ENCODE results near the gene SPTBN1.
"Not testable (repeated sequence)": the region's sequence is repeated elsewhere in the genome, so short reads cannot be mapped to it uniquely, and the experiment has no call there.

Gene SPTBN1

DNA sequence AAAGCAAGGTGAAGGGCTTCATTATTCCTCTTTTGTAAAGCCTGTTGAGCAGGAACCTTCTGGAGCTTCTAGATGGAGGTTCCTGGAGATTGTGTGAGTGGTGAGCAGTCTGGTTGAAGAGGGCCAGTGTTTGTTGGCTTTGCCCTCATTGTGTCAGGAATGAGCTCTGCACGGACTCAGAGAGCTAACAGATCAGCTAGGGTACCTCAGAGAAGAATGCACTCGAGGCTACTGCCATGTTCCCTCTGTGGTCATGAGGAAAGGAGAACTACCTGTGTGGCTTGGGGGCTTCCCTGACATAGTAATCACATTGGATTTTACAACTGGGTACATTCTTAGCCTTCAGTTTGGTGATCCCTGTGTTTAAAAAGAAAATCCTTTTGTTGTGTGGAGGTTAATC is 46.6 kb downstream of the SPTBN1 start:
- TF ChIP-seq JUND (IDR thresholded peaks at IDR 0.05; ENCODE audit: low read depth), result no peak
- in situ Hi-C loops (cut with HindIII; ENCODE audit: low pct_unique_long_range_greater_than_20kb, low sequenced_read_pairs), result no loop called here
- DNase-seq (ENCODE audit: low read depth in 1 of 2, low spot score in 1 of 2), result no peak

DNA sequence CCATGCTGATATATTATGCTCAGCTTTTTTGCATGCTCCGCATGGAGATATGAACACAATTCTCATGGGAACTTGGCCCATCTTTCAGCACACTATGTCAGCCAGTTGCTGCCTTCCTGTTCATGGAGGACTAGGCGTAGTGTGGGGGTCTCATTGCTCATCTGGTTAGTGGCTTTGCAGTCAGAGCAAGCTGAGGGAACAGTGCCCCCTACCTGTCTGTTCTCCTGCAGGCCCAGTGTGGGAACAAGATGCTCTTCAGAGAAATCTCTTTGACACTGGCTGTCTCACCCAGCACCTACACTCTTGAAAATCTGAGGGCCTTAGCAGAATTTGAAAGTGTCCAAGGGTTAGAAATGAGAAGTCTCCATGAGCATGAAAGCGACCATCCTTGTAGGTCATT is 47.1 kb downstream of the SPTBN1 start:
- no peak for TF ChIP-seq JUND (IDR thresholded peaks at IDR 0.05; ENCODE audit: low read depth)
- peak in 1 of 2 experiments; percentile 3 for DNase-seq (ENCODE audit: low read depth in 1 of 2, low spot score in 1 of 2)
- in situ Hi-C loops (cut with HindIII; ENCODE audit: low pct_unique_long_range_greater_than_20kb, low sequenced_read_pairs), result no loop called here

DNA sequence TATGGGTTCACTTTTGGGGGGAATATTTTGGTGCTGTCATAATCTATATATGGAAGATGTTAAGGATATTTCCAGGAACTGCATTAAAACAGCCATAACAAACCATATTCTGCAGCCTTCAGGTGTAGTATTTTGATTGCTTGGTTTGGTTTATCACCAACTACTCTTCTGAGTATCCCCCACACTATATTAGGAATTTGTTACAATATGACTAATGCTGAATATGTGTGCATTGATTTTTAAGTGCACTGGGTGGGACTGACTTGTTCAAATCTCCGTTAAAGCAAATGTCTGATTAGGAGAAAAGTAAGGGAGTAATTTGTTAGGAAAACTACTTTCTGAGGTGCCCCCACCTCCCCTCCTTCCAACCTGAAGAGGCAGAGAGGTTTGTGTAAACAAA is 47.7 kb downstream of the SPTBN1 start:
- DNase-seq (ENCODE audit: low read depth in 1 of 2, low spot score in 1 of 2), result no peak
- no peak for TF ChIP-seq JUND (IDR thresholded peaks at IDR 0.05; ENCODE audit: low read depth)
- in situ Hi-C loops (cut with HindIII; ENCODE audit: low pct_unique_long_range_greater_than_20kb, low sequenced_read_pairs), result no loop called here

DNA sequence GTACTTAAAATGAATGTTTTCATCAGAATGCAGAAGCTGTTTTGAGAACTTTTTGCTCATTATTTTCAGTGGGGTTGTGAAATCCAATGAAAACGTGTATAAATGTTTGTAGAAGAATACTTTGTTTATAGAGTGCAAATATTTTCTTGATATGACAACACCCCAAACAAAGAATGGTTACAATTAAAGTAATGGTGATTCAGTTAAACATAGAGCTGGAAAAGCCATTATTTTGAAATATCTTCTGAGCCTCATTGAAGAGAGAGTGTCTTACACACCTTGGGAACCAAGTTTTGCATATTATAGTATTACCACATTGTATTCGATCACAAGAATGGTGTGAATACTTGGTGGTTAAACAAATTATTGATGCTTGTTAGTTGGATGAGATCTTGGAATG is 48.7 kb downstream of the SPTBN1 start:
- TF ChIP-seq JUND (IDR thresholded peaks at IDR 0.05; ENCODE audit: low read depth), result no peak
- no peak for DNase-seq (ENCODE audit: low read depth in 1 of 2, low spot score in 1 of 2)
- in situ Hi-C loops (cut with HindIII; ENCODE audit: low pct_unique_long_range_greater_than_20kb, low sequenced_read_pairs), result no loop called here

DNA sequence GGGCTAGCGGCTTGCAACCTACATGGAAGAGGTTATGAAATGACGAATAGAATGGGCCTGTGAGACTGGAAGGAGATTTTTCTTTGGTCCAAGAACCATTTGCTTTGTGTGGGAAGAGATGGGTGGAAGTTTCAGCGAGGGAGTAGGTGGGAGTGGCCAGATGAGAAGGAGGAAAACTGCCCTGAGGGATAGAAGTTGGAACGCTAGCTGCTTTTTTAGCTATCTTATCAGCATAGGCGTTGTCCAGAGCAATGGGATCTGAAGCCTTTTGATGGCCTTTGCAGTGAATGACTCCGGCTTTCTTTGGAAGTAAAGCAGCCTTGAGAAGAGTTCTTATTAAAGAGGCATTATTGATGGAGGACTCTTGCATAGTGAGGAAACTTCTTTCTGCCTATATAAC is 52.4 kb downstream of the SPTBN1 start:
- DNase-seq (ENCODE audit: low read depth in 1 of 2, low spot score in 1 of 2), result no peak
- in situ Hi-C loops (cut with HindIII; ENCODE audit: low pct_unique_long_range_greater_than_20kb, low sequenced_read_pairs), result no loop called here
- TF ChIP-seq JUND (IDR thresholded peaks at IDR 0.05; ENCODE audit: low read depth), result no peak

DNA sequence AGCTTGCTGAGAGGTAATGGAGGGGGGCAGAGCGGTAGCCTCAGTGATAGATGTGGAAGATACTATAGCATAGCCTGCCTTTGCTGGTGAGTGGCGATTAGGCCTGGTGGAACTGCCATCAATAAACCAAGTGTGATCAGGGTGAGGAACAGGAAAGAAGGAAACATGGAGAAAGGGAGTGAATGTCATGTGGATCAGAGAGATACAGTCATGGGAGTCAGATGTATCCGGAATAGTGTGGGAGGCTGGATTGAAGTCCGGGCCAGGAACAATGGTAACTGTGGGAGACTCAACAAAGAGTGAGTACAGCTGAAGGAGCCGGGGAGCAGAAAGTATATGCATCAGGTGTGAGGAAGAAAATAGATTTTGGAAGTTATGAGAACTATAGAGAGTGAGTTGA is 52.9 kb downstream of the SPTBN1 start:
- in situ Hi-C loops (cut with HindIII; ENCODE audit: low pct_unique_long_range_greater_than_20kb, low sequenced_read_pairs); DNase-seq (ENCODE audit: low read depth in 1 of 2, low spot score in 1 of 2): not testable (repeated sequence)

DNA sequence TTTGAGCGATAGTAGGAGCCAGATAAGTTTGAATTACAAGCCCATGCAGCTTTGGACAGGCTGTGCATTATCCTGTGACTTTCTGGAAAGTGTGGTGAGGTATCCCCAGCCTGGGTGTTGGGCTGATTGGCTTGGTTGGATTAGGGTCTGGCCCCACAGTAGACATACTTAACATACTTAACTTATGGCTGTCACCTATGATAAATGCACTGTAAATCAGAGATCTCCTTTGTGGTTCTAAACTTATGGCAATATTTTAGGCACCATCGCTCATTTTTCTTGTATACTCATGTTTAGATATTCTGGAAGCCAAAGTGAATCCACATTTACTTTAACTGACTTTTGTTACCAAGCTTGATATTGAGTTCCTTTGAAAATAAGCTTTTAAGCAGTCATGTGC is 54.8 kb downstream of the SPTBN1 start:
- TF ChIP-seq JUND (IDR thresholded peaks at IDR 0.05; ENCODE audit: low read depth), result no peak
- in situ Hi-C loops (cut with HindIII; ENCODE audit: low pct_unique_long_range_greater_than_20kb, low sequenced_read_pairs), result no loop called here
- no peak for DNase-seq (ENCODE audit: low read depth in 1 of 2, low spot score in 1 of 2)

DNA sequence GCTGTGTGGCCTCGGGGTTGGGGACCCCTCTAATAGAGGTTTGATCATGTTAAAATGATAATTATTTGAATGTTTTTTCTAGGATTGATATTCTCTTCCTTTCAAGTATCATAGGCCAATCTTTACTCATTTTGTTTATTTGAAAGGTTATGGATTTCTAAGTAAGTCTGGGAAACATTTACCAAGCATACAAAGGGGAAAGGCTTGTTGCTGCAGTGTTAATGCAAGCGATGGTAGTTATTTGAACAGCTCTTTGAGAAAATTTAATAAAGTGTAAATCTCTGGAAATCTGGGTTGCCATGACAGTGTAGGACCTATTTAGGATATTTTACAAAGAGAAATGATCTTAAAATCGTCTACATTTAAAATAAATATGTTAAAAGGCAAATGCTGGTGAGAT is 56.1 kb downstream of the SPTBN1 start:
- no peak for DNase-seq (ENCODE audit: low read depth in 1 of 2, low spot score in 1 of 2)
- in situ Hi-C loops (cut with HindIII; ENCODE audit: low pct_unique_long_range_greater_than_20kb, low sequenced_read_pairs), result no loop called here
- TF ChIP-seq JUND (IDR thresholded peaks at IDR 0.05; ENCODE audit: low read depth), result no peak

DNA sequence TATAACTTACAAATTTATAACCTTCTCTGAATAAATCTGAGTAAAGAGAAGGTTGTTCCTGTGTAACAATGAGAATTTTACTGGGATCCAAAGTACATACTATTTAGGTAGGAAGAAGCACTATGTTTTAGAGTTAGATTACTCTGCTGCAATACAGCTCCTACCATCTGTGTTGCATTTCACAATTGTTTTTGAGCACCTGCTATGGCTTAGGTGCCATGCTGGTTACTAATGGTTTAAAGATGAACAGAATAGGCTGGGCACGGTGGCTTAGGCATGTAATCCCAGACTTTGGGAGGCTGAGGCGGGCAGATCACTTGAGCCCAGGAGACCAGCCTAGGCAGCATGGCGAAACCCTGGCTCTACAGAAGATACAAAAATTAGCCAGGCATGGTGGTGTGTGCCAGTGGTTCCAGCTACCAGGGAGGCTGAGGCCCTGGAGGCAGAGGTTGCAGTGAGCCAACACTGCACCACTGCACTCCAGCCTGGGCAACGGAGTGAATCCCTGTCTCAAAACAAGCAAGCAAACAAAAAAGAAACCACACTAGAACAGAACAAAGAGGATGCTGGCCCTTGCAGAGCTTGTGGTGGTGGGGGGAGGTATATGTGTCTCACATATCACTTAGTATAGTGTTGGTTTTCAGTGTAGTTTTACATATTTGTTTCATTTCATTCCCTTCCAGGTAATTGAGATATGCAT is 56.7 kb downstream of the SPTBN1 start:
- no peak for DNase-seq (ENCODE audit: low read depth in 1 of 2, low spot score in 1 of 2)
- no peak for TF ChIP-seq JUND (IDR thresholded peaks at IDR 0.05; ENCODE audit: low read depth)
- in situ Hi-C loops (cut with HindIII; ENCODE audit: low pct_unique_long_range_greater_than_20kb, low sequenced_read_pairs), result no loop called here

DNA sequence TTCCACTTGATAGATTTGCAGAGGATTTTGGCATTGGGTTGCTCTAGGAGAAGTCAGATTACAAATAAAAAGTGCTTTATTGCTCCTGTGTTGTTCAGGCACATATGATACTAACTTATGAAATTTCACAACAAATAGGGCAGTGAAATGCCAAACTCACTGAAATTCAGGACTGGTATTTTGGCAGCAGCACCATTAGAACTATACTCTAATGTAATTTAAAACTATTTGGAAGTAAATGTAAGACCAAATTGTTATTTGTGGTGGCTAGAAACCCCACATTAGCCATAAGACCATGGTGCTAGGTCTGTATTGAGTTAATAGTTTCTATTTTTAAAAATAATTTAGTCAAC is 57.2 kb downstream of the SPTBN1 start:
- in situ Hi-C loops (cut with HindIII; ENCODE audit: low pct_unique_long_range_greater_than_20kb, low sequenced_read_pairs), result no loop called here
- DNase-seq (ENCODE audit: low read depth in 1 of 2, low spot score in 1 of 2), result no peak
- TF ChIP-seq JUND (IDR thresholded peaks at IDR 0.05; ENCODE audit: low read depth), result no peak

DNA sequence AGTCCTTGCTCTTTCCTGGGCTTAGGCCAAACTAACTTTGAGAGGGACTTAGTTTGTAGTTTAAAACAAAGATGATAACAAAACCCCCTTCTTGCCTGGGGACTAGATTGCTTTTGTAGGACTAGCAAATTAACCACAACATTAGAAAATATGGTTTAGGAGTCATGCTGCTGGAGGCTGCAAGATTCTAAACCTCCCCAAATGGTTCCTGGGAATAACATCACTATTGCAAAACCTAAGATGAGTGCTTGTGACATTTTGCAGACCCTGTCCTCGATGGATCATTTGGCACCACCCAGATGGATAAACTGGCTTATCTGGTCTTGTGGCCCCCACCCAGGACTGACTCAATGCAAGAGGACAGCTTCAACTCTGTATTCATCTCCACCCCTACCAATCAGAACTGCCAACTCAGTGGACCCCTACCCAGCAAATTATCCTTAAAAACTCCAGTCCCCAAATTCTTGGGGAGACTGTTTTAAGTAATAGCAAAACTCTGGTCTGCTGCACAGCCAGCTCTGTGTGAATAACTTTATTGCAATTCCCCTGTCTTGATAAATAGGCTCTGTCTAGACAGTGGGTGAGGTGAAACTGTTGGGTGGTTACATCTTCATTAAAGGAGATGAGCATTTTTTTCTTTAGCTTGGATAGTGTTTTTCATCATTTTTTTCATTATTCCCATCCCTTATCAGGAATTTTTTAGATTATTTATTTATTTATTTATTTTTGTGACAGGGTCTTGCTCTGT is 58.9 kb downstream of the SPTBN1 start:
- in situ Hi-C loops (cut with HindIII; ENCODE audit: low pct_unique_long_range_greater_than_20kb, low sequenced_read_pairs), result no loop called here
- no peak for DNase-seq (ENCODE audit: low read depth in 1 of 2, low spot score in 1 of 2)
- TF ChIP-seq JUND (IDR thresholded peaks at IDR 0.05; ENCODE audit: low read depth), result no peak

DNA sequence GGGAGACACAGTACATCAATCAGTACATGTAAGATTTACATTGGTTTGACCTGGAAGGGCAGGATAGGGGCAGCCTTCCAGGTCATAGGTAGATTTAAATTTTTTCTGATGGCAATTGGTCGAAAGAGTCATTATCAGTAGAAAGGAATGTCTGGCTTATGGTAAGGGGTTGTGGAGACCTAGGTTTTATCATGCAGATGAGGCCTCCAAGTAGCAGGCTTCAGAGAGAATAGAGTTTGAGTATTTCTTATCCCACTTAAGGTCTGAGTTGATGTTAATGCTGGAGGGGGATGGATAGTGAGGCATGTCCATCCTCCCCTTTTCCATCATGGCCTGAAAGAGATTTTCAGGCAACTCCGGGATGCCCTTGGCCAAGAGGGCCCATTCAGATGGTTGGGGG is 60.7 kb downstream of the SPTBN1 start:
- TF ChIP-seq JUND (IDR thresholded peaks at IDR 0.05; ENCODE audit: low read depth), result no peak
- DNase-seq (ENCODE audit: low read depth in 1 of 2, low spot score in 1 of 2), result no peak
- in situ Hi-C loops (cut with HindIII; ENCODE audit: low pct_unique_long_range_greater_than_20kb, low sequenced_read_pairs), result no loop called here

DNA sequence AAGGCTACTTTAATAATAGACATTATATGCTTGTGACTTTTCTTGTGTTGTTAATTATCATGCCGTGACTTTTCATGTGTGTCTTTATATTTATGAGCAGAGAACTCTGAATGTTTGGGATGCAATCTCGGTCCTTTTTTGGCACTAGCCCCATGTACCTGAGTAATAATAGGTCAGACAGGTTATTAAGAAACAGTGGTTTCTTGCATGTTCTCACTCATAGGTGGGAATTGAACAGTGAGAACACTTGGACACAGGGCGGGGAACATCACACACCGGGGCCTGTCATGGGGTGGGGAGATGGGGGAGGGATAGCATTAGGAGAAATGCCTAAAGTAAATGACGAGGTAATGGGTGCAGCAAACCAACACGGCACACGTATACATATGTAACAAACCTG is 61.9 kb downstream of the SPTBN1 start:
- in situ Hi-C loops (cut with HindIII; ENCODE audit: low pct_unique_long_range_greater_than_20kb, low sequenced_read_pairs); DNase-seq (ENCODE audit: low read depth in 1 of 2, low spot score in 1 of 2): not testable (repeated sequence)

DNA sequence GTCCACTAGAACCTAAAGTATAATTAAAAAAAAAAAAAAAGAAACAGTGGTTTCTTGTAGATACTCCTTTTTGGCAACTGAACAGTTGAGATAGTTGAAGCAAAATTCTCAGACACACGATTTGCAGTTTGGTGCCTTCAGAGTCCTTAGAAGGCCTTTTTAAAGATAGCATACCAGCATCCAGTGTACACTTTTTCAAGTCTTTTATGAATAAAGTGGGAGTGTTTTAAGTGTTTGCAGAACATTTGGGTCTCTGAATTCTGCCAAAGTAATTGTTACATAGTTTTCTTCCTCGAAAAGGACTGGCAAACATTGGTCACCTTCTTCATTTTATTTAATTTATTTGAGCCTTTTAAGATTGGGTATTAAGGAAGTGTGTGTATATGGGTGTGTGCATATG is 62.3 kb downstream of the SPTBN1 start:
- no peak for DNase-seq (ENCODE audit: low read depth in 1 of 2, low spot score in 1 of 2)
- no peak for TF ChIP-seq JUND (IDR thresholded peaks at IDR 0.05; ENCODE audit: low read depth)
- in situ Hi-C loops (cut with HindIII; ENCODE audit: low pct_unique_long_range_greater_than_20kb, low sequenced_read_pairs), result no loop called here

Data from T47D (cell line).